Right ventricle myocardium superior (tissue), 1 donor: ENCODE measurements around the gene GDPD4. TPM values are rescaled to one million over a fixed set of nuclear protein-coding genes. Genes with fewer than 3 reads are reported as not detected.

ENCODE experiments used
- ATAC-seq: fragments of 200-7000 bp; cut with Tn5 transposase; one replicate; pipeline ENCODE4 v1.9.1; 2020; ENCODE audit warnings: mild to moderate bottlenecking; ENCODE audit not compliant: poor library complexity
- DNase-seq: peaks from one replicate; pipeline ENCODE4 v3.0.0-alpha.2; 2020
- intact Hi-C: fragments of 100-400 bp; cut with DNase I; formaldehyde crosslinking; loops from one replicate; pipeline ENCODE4 v1.11.2; 2022
- total RNA-seq: library from RNA; stranded (reverse); fragmentation: NEBNext Ultra II Directional; extraction: Animal tissue kit (Norgen Biotek cat#: 25700); gene quantifications from one replicate; pipeline ENCODE4 v1.2.1, GENCODE V29; 2021
- donor health status: DM: no; HTN: yes; CAD: no; lungs with severe emphysema.

GDPD4 gene
- total RNA-seq, 1 donor from 2014 or later = not detected

GRCh38 chr11:77170107-77170506 lies 131.4 kb downstream of the GDPD4 start:
- DNase-seq = no peak
- intact Hi-C loops = no loop called here
- no peak for ATAC-seq

DNA sequence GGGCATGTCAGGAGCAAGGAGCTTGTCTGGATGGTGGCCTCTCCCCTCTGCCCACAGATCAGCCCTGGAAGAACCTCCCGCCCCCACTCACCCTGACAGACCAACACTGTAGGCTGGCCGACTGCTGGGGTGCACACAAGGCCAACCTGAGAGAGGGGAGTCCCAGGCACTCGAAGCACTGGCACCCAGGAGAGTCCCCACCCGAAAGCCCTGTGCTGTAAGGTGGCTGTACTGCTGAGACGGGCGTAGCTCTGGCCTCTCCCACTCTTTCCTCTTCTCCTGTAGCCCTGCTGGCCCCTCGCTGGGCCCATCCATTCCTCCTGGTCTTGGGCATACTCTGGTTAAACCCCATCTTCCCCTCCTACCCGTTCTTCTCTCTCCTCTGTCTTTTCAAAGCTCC lies 133.7 kb downstream of the GDPD4 start:
- ATAC-seq = no peak
- peak; percentile 13 for DNase-seq
- intact Hi-C loops = no loop called here

DNA sequence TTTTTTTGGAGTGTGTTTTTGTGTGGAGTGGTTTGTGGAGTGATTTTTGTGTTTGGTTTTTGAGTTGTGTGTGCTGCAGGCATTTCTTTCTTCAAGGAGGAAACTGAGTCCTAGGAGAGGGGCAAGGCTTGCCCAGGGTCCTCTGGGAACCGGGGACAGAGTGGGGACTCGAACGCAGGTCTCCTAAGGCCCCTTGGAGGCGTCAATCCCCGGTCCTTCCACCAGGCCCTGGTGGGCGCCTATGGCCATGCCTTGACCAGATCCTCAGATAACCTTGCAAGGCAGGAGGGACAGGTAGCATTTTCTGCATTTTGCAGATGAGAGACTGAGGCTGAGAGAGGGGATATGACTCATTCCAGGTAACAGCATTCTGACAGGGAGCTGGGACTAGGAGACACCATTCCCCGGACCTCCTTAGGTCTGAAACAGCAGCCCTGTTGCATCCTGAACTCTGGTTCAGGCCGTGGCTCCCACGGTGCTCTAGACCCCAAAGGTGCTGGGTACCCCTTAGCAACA lies 134.3 kb downstream of the GDPD4 start:
- ATAC-seq = no peak
- intact Hi-C loops = no loop called here
- peak; percentile 27 for DNase-seq

Other genes with a start within 250 kb of the GDPD4 start
- 2.6 TPM for gene CAPN5, start 234.7 kb downstream of the GDPD4 start, total RNA-seq
- not detected for gene OMP, start 198.8 kb downstream of the GDPD4 start, total RNA-seq
- 4.4 TPM for gene MYO7A, start 173.4 kb downstream of the GDPD4 start, total RNA-seq
- 6.1 TPM for gene PAK1, start 172.4 kb upstream of the GDPD4 start, total RNA-seq